NCI-H1417 treated with DMSO at 0.1 percent for 48 hours (cell line): Measurements from ENCODE around the gene AFAP1.

Source experiments
- DNase-seq: peaks from one replicate; lab custom pipeline; 2025; lab: John Stamatoyannopoulos, UW

AFAP1 gene

DNA sequence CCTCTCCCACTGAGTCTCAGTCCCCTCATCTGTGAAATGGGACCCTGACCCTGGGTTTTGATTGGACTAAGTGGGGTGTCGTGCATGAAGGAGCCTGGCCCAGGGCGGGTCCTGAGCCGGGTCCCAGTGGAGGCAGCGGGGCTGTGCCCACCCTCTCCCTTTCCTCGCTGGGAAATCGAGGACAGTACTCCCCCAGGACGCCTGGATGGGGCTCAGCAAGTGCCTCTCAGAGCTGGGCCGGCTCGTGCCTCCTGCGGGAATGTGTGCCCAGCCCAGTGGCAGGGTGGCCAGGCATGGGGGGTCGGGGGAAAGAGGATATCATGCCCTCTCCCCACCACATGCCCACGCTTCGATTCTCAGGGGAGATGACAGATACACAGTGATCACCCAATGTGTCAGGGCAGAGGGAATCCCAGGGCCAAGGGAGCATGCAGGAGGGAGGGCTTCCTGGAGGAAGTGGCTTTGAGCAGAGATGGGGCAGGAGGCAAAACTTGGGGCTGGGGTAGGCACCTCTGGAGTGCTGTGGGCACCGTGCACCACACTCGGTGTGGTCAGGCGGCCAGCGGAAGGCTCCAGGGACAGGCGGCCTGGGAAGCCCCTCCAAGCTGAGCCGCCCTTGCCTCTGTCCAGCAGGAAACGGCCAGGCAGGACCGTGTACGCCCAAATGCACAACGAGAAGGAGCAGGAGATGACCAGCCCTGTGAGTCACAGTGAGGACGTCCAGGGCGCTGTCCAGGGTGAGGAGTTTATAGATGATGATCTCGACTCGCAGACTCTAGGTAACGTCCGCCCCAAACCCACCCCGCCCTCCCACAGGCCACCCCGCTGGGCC is 203.0 kb downstream of the AFAP1 start:
- DNase-seq: no peak

DNA sequence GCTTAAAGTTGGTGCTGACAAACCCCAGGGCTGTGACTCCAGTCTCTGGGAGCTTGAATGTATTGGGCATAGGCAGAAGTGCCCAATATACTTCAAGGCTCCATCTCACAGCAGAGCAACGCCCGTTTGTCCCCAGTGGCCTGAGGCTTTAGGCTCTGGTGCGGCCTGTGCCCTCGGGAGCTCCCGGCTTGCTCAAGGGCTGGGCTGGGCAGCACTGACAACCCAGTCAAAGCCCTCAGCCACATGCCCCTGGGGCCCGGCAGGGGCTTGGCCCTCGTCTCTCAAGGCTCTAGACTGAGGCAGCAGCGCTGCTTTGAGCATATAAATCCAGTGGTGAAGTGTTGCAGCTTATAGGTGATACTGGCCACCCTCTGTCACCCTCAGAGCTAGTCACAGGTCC is 203.7 kb downstream of the AFAP1 start:
- DNase-seq: no peak

DNA sequence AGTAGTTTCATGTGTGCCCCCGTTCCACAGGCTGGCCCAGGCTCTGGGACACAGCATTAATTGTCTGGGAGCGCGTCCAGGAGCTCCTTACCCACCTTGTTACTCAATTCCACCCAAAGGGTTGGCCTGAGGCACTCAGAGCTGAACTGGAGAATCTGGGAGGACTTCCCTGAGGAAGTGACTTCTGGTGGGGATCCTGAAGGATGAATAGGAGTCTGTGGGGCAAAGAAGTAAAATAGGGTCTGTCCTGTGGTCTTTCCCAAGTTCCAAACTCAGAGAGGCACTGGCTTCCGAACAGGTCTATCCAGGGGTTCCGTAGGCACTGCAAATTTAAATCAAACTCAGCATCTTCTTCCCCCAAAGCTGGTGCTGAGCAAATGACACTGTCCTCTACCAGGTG is 204.3 kb downstream of the AFAP1 start:
- DNase-seq: no peak

- no peak for DNase-seq
Observed at GRCh38 chr4:7734651-7735260, 204.9 kb downstream of the AFAP1 start.

DNA sequence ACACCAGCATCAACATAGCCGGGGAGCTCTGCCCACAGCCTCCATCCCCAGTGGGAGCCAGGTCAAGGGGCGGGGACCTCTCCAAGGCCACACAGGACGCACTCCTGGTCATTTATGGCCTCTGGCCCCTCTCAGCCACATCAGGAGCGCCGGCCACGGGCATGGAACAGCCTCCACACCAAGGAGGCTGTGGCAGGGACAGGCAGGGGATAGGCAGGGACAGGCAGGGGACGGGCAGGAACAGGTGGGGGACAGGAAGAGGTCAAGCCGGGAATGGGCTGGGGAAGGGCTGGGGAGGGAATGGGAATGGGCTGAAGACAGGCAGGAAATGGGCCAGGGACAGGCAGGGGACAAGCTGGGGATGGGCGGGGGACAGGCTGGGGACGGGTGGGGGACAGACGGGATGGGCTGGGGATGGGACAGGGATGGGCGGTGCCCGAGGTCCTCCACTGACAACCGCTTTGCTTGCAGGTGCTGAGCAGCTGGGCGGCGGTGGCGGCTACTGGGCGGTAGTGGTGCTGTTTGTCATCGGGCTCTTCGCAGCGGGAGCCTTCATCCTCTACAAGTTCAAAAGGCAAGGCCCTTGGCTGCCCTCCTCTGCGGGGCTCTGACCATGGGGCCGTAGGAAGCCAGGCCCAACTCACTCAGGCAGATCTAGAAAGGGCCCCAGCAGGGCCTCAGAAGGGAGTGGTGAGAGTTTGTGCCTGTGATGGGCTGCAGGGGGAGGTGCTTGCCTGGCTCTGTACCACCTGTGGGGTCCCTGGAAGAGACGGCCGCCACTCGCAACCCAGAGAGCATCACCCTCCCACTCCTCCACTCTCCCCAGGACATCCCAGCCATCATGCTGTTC is 205.6 kb downstream of the AFAP1 start:
- no peak for DNase-seq

DNA sequence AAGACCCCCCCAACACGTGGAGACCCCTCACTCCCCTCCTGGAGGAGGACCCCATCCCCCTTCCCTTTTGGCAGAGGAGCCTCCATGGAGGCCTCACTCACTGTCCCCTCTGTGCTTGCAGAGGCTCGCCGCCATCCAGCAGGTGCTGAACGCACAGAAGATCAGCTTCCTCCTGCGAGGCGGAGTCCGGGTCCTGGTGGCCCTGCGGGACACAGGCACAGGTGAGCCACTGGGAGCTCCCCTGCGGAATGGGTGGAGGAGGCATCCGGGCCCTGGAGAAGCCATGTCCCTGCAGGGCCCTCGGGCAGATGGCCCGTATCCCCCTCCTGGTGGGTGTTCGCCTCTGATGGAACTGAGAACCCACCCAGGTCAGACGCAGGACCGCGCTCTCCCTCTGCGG is 206.5 kb downstream of the AFAP1 start:
- DNase-seq: no peak

DNA sequence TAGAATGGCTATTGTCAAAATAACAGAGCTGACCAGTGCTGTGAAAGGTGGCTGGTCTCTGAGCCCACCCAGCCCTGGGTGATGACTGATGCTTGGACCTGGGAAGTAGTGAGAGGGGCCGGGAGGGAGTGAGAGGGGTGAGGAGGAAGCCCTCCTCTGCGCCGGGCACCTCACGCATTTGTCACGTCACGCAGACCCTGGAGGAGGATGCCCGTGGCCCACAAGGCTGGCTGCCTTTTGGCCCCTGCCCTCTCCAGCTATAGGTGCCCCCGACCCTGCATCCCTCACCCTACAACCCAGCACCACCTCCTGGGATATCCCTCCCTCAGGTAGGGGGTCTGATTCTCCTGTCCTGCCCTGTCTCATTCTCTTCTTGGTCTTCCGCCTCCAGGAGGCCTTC is 207.4 kb downstream of the AFAP1 start:
- no peak for DNase-seq

DNA sequence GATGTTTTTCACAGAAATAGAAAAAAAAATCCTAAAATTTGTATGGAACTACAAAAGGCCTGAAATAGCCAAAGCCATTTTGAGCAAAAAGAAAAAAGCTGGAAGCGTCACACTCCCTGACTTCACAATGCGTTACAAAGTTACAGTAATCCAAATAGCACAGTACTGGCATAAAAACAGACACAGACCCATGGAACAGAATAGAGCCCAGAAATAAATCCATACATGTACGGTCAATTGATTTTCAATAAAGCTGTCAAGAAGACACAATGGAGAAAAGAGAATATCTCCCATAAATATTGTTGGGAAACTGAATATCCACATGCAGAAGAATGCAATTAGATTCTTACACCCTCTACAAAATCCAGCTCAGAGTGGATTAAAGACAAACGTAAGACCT is 208.2 kb downstream of the AFAP1 start:
- DNase-seq: no peak

GRCh38 chr4:7727749-7728148 is 211.9 kb downstream of the AFAP1 start:
- DNase-seq: no peak

DNA sequence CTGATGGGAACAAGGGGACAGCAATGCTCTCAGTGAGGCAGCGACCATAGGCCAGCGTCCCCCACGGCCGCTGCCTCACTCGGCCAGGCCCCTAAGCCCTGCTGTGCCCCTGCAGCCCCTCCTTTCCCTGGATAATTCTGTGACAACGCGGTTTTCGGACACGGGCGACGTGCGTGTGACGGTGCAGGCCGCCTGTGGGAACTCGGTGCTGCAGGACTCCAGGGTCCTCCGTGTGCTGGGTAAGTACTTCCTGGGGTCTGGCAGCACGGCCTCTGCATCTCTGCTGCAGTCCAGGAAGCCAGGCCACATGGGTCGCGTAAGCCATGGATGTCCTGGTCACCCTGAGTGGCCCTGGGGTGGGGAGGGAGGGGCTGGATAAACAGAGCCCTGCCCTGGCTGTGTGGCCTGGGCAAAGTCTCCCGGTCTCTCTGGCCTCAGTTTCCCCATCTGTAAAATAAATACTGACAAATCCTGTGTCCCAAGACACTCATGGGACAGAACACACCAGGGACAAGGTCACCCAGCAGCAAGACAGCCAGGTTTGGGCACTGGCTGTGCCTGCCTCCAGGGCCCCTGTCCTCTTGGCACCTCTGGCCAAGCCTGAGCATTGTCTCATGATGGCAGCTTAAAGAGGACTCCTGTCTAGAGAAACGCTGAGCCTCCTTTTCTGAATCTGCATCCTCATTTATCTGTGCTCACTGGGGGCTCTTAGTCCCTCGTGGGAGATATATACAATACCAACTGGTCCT is 212.8 kb downstream of the AFAP1 start:
- DNase-seq: no peak

DNA sequence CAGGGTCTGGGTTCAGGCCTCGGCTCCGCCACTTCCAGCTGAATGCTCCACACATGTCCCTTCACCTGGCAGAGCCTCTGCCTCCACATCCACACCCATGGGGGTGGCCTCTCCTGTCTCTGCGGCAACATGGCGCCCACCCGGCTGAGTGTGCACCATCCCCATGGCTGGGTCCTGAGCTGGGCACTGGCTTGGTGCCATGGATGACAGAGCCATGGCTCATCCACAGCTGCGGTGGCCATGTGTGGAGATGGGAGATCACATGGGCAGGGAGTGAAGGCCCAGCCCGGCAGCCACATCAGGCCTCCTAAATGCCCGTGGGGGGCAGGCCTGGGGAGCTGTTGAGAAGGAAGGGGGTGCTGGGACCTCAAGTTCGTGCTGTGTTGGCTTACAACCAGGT is 213.7 kb downstream of the AFAP1 start:
- DNase-seq: no peak

- DNase-seq: no peak
Observed at GRCh38 chr4:7723625-7724024, 216.0 kb downstream of the AFAP1 start.

DNA sequence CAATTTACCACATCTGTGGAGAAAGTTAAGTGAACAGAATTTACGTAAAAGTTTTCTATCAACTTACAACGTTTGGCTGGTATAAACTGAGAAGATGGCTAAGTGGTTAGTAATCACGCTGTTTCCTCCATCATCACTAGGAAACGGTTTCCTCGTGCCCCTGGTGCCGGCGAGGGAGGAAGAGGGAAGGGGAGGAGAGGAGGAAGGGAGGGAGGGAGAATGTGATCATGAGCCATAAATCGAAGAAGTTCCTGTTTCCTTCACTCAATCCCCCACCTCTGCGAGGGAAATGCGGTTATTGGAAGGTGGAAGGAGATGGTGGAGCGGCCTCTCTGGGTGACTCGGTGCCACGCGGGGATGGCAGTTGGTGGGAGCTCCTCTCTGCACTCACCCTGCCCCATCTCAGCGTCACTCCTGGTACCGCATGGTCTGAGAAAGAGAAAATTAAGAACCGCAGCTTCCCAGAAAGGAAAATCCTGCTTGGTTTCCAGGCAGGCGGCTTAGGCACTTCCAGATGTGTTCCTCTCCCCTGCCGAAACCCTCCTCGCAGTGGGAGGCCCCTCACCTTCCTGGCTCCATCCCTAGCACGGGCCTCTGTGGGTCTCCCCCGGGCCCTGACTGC is 216.8 kb downstream of the AFAP1 start:
- DNase-seq: no peak

GRCh38 chr4:7721984-7722551 is 217.6 kb downstream of the AFAP1 start:
- no peak for DNase-seq

DNA sequence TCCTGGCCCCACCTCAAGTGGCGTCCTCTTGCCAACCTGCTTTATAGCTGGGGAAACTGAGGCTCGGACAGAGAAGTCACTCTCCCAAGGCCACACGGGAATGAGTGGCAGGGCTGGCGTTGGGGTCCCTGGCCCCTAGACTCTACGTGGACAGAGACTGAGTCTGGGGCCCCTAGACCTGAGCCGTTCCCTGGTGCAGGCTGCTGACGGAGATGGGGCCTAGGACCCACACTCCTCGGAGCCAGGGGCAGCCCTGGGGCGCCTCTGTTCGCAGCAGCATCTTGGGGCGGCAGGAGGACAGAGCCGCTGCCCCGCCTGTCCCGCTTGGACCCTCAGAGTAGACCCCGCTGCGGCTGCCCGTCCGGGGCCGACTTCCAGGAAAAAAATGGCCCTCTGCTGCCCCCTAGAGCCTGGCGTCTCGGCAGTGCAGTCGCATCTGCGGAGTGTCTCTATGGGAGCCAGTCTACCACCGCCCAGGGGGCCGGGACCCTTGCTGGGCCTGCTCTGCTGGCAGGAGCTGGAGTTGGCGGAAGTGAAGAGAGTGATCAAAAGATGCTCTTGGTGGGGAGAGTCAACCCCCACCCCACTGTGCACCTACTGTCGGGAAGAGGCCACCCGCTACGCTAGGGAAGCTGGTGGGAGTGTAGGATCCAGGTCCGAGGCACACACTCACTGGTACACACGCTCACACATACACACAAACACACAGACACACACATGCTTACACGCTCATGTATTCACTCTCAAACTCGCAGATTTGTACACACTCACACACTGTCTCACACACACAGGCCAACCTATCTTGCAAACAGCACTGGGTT is 220.1 kb downstream of the AFAP1 start:
- DNase-seq: no peak

DNA sequence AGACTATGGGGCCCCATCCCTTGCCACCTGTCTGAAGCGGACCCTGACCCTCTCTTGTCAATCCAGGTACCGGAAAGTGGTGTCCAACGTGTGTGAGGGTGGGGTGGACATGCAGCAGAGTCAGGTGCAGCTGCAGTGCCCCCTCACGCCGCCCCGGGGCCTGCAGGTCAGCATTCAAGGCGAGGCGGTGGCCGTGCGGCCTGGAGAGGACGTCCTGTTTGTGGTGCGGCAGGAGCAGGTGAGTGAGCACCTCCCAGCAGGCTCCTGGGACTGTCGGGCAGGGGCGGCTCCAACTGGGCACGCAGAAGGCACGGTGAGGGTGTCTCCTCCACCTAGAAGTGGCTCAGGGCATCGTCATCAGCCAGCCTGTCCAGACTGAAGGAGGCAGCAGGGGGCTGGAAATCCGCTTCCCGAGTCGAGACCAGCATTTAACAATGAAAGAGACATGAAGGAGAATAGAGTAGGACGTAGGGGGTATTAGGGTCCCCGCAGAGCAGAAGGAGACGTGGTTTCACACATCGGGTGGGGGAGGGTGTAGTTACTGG is 221.6 kb downstream of the AFAP1 start:
- no peak for DNase-seq

DNA sequence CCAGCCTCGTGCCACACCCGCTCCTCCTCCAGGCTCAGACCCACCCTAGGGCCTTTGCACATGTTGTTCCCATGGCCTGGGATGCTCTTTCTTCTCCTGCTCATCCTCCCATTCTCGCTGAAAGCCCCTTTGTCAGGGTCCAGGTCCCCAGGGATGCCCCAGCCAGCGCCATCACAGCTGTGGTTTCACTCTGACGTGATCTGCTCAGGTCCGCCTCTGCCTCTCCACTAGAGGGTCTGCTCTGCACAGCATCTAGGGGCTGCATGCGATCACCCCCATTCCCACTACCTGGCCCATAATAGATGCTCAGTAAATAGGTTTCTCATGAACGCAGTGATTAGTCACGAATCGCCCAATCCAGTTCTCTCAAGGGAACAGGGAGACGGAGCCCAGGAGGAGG is 222.5 kb downstream of the AFAP1 start:
- DNase-seq: no peak

DNA sequence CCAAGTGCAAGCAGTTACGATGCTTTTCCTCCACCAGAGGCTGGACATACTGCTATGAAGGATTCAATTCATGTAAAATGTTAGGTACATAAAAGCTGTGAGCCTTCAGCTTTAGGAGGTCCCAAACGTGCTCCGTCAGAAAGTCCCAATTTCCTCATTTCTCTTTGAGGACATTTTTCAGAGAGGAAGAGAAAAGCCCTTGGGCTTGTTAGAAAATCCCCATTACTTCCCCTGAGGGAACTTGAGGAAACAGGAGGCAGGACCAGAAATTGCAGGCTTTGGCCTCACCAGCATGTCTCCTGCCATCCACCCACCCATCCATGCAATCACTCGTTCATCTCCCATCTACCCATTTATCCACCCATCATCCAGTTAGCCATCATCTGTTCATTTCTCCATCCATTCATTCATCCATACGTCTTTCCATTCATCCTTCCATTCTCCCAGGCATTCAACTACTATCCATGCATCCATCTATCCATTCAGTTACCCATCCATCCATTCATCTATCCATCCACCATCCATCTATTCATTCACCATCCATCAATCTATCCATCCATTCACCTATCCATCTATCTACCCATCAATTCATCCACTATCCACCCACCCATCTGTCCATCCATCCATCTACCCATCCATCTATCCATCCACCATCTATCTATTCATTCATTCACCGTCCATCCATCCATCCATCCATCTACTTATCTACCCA is 223.5 kb downstream of the AFAP1 start:
- no peak for DNase-seq

DNA sequence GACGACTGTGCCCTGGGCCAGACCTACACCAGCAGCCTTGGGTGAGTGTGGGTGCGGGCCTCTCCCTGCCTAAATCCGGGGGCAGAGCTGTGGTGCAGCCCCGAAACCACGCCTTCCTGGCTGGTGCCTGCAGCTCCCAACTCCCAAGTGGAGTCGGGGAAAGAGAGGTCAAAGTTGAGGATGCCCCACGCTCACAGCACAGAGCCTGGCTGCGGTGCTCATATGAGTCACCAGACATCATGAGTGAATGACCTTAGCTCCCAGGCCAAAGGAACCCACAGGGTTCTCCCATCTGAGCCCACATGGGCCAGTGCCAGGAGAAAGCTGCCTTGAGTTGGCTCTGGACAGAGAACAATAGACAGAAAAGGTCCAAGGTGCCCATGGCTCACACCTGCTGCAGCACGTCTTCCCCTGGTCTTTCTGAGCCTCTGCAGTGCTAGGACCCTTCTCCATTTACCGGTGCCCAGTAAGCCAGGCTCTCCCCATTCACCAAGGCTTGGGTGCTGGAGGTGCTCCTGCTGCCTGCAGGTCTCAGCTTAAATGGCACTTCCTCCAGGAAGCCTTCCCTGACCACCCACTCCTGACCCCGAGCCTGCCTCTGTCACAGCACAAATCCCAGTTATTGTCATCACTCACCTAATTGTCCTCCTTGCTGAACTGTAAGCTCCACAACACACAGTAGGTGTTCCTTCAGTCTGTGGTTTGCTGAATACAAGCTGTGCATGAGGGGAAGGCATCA is 224.2 kb downstream of the AFAP1 start:
- DNase-seq: no peak
